Colonic mucosa (tissue), 4 donors: ENCODE measurements around the gene LRIG1. TPM values are rescaled to one million over a fixed set of nuclear protein-coding genes. Genes with fewer than 3 reads are reported as not detected.
A peak's percentile ranks its signal among the peaks of the same experiment; 100 is the strongest.

Experiments
- DNase-seq: peaks from one replicate; pipeline ENCODE4 v3.0.0-alpha.2; 2020
- H3K27ac ChIP-seq: fragments of 200-600 bp; one replicate; pipeline ENCODE4 v1.8.0; 2021
- H3K27me3 ChIP-seq: fragments of 200-600 bp; one replicate; pipeline ENCODE4 v1.8.0; 2021
- H3K36me3 ChIP-seq: fragments of 200-600 bp; one replicate; pipeline ENCODE4 v1.8.0; 2021
- H3K4me1 ChIP-seq: fragments of 200-600 bp; one replicate; pipeline ENCODE4 v1.8.0; 2021; ENCODE audit warnings: mild to moderate bottlenecking
- H3K4me3 ChIP-seq: fragments of 200-600 bp; one replicate; pipeline ENCODE4 v1.8.0; 2021
- H3K9ac ChIP-seq, 2 donors: one replicate each; pipeline ENCODE4 v1.7.0; 2013; ENCODE audit warnings: control low read depth in 2 of 2, low read depth in 2 of 2, low read length in 2 of 2
- H3K9me3 ChIP-seq: fragments of 200-600 bp; one replicate; pipeline ENCODE4 v1.8.0; 2021
- intact Hi-C: fragments of 100-400 bp; cut with DNase I; formaldehyde crosslinking; loops from one replicate; pipeline ENCODE4 v1.14.1; 2022
- total RNA-seq, 2 donors: library from RNA; stranded (reverse); fragmentation: NEBNext Ultra II Directional in 1 of 2; extraction: Animal tissue kit (Norgen Biotek cat#: 25700) in 1 of 2; gene quantifications; one replicate each; pipeline ENCODE4 v1.2.1, GENCODE V29; 2021
- TF ChIP-seq, protein P1 (sequence below): fragments of 200-600 bp; IDR thresholded peaks from one replicate; pipeline ENCODE4 v1.8.0; 2022; ENCODE audit warnings: antibody characterized with exemption, mild to moderate bottlenecking
- donor health status: healthy.
- donor health status: DM: no; HTN: no; CAD: no.
- donor health status: DM: no; HTN: no; CAD: no.

Gene LRIG1, protein sequence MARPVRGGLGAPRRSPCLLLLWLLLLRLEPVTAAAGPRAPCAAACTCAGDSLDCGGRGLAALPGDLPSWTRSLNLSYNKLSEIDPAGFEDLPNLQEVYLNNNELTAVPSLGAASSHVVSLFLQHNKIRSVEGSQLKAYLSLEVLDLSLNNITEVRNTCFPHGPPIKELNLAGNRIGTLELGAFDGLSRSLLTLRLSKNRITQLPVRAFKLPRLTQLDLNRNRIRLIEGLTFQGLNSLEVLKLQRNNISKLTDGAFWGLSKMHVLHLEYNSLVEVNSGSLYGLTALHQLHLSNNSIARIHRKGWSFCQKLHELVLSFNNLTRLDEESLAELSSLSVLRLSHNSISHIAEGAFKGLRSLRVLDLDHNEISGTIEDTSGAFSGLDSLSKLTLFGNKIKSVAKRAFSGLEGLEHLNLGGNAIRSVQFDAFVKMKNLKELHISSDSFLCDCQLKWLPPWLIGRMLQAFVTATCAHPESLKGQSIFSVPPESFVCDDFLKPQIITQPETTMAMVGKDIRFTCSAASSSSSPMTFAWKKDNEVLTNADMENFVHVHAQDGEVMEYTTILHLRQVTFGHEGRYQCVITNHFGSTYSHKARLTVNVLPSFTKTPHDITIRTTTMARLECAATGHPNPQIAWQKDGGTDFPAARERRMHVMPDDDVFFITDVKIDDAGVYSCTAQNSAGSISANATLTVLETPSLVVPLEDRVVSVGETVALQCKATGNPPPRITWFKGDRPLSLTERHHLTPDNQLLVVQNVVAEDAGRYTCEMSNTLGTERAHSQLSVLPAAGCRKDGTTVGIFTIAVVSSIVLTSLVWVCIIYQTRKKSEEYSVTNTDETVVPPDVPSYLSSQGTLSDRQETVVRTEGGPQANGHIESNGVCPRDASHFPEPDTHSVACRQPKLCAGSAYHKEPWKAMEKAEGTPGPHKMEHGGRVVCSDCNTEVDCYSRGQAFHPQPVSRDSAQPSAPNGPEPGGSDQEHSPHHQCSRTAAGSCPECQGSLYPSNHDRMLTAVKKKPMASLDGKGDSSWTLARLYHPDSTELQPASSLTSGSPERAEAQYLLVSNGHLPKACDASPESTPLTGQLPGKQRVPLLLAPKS
- total RNA-seq, result 10 to 100 TPM; 43.9 to 57.5 TPM

DNA sequence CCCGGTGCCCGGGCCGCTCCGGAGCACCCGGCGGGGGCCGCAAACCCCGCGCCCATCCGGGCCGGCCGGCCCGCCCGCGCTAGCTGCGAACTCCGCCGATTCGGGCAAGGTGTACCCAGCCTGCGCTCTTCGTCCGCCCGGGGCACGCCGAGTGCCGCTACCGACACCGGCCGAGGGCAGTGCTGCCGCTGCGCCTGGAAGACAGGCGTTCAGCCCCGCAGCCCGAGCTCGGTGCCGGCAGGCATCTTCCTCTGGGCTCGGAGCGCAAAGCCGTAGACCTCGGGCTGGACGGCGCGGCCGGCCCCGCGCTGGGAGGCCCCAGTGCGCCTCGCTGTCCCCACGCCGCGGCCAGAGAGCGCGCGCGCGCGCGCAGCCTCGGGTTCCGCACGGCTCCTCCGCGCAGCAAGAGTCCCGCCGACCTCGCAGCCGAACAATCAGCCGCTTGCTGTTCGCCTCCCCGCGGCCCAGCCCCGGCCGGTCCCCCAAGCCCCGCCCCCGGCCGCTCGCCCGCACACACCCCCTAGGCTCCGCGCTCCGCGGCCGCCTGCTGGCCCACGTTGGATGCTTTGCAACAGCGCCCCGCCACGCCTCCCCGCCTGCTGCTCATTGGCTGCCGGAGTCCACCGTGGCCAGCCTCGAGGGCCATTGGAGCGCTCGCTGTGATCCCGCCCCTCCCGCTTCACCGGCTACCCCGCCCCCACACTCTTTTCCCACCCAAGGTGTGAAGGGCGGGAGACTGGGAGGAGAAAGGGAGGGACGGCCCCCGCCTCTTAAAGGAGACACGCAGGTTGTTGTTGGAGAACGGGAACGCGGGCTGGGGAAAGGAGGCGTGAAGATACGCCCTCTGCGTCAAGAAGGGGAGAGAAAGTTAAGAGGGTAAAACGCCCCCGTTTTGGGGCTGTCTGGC, at the start of gene LRIG1:
Gene LRIG1 (minus strand): TSS at position 447 of the 907 bp plus-strand sequence. CDS start 615 bp downstream, outside the sequence.
- no peaks in the 10 kb centered on the region for H3K27me3 ChIP-seq
- TF ChIP-seq, protein P1, sequence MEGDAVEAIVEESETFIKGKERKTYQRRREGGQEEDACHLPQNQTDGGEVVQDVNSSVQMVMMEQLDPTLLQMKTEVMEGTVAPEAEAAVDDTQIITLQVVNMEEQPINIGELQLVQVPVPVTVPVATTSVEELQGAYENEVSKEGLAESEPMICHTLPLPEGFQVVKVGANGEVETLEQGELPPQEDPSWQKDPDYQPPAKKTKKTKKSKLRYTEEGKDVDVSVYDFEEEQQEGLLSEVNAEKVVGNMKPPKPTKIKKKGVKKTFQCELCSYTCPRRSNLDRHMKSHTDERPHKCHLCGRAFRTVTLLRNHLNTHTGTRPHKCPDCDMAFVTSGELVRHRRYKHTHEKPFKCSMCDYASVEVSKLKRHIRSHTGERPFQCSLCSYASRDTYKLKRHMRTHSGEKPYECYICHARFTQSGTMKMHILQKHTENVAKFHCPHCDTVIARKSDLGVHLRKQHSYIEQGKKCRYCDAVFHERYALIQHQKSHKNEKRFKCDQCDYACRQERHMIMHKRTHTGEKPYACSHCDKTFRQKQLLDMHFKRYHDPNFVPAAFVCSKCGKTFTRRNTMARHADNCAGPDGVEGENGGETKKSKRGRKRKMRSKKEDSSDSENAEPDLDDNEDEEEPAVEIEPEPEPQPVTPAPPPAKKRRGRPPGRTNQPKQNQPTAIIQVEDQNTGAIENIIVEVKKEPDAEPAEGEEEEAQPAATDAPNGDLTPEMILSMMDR, result peak; percentile 18
- DNase-seq, result peak; percentile 100
- peak within 1 kb of the TSS; percentile 86 to 93 for H3K9ac ChIP-seq
- H3K4me1 ChIP-seq, result peaks cover 12% of the 10 kb centered on the region
- H3K36me3 ChIP-seq, result no peaks in the 10 kb centered on the region
- H3K9me3 ChIP-seq, result no peaks in the 10 kb centered on the region
- intact Hi-C loops, result no loop called here
- peak within 1 kb of the TSS; percentile 90 for H3K4me3 ChIP-seq
- peak within 1 kb of the TSS; percentile 90 for H3K27ac ChIP-seq

- TF ChIP-seq, protein P1, result no peak
- H3K36me3 ChIP-seq, result no peaks in the 10 kb centered on the region
- H3K27ac ChIP-seq, result no peak overlapping the region
- H3K4me3 ChIP-seq, result no peak overlapping the region
- H3K27me3 ChIP-seq, result no peaks in the 10 kb centered on the region
- intact Hi-C loops, result no loop called here
- DNase-seq, result no peak
- no peaks in the 10 kb centered on the region for H3K9me3 ChIP-seq
- H3K9ac ChIP-seq, result no peak overlapping the region
- H3K4me1 ChIP-seq, result no peaks in the 10 kb centered on the region
These were observed 44.0 kb upstream of the LRIG1 start for GRCh38 chr3:66544619-66545429.

DNA sequence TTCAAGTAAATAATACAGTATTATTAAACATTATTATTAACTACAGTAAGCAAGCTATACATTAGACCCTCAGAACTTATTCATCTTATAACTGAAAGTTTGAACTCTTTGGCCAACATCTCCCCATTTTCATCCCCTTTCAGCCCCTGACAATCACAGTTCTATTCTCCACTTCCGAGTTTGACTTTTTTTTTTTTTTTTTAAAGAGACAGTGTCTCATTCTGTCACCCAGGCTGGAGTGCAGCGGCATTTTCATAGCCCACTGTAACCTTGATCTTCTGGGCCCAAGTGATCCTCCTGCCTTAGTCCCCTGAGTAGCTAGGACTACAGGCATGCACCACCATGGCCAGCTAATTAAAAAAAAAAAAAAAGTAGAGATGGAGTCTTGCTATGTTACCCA, 41.3 kb upstream of the LRIG1 start:
- intact Hi-C loops, result no loop called here
- Histone ChIP-seq H3K9me3 (no peaks in the 10 kb centered on the region), H3K4me1 (no peaks in the 10 kb centered on the region), H3K27ac (no peak overlapping the region), H3K27me3 (no peaks in the 10 kb centered on the region), H3K4me3 (no peak overlapping the region), H3K9ac (no peak overlapping the region), H3K36me3 (no peaks in the 10 kb centered on the region)
- DNase-seq, result no peak
- TF ChIP-seq, protein P1, result no peak

- TF ChIP-seq, protein P1, result no peak
- H3K27me3 ChIP-seq, result no peaks in the 10 kb centered on the region
- no peaks in the 10 kb centered on the region for H3K36me3 ChIP-seq
- DNase-seq, result no peak
- intact Hi-C loops, result no loop called here
- no peaks in the 10 kb centered on the region for H3K9me3 ChIP-seq
- H3K9ac ChIP-seq, result no peak overlapping the region
- H3K4me3 ChIP-seq, result no peak overlapping the region
- H3K27ac ChIP-seq, result no peak overlapping the region
- no peaks in the 10 kb centered on the region for H3K4me1 ChIP-seq
These were observed 38.7 kb upstream of the LRIG1 start for GRCh38 chr3:66539466-66539989.
